NCI-H2107 (cell line): ENCODE results near the gene IFNAR2.
A peak's percentile ranks its signal among the peaks of the same experiment; 100 is the strongest.
"Not testable (repeated sequence)": the region's sequence is repeated elsewhere in the genome, so short reads cannot be mapped to it uniquely, and the experiment has no call there.

Source experiments
- DNase-seq: peaks from one replicate; lab custom pipeline; 2025; lab: John Stamatoyannopoulos, UW

The IFNAR2 gene

GRCh38 chr21:33244082-33244778 is 14.5 kb downstream of the IFNAR2 start:
- DNase-seq, result no peak

- no peak for DNase-seq
Measured at GRCh38 chr21:33244779-33245105, 15.0 kb downstream of the IFNAR2 start.

- no peak for DNase-seq
Measured at GRCh38 chr21:33245289-33245918, 15.7 kb downstream of the IFNAR2 start.

GRCh38 chr21:33246506-33246905 is 16.8 kb downstream of the IFNAR2 start:
- no peak for DNase-seq

DNA sequence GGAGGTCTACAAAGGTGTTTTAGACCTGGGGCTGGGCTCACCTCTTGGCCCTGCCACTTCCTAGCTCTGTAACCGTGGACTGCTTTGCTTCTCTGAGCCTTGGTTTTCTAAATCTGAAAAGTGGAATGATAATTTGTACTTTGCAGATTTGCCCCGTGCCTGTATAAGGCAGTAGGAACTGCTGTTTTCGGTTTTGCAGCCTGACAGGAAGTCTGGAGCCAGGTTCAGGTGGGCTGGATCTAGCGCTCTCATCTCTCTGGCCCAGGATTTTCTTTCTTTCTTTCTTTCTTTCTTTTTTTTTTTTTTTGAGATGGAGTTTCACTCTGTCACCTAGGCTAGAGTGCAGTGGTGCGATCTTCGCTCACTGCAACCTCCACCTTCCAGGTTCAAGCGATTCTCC is 17.2 kb downstream of the IFNAR2 start:
- DNase-seq, result no peak

DNA sequence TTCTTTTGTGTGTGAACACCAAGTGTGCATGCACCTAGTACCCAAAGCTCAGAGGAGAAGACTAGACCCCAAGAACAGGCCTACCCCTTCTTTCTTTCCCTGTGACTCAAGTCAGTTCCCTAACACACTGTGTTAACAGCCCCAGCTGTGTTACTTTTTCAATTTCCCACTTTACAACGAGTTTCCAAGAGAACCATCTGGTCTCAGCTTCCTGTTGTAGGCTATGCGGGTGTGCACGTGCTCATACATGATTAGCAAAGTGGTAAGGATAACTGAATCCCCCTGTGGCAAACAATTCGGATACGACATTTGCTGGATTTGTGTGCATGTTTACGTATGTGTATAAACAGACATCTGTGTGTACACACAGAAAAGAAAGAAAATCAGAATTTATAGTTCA is 17.9 kb downstream of the IFNAR2 start:
- DNase-seq, result no peak

DNA sequence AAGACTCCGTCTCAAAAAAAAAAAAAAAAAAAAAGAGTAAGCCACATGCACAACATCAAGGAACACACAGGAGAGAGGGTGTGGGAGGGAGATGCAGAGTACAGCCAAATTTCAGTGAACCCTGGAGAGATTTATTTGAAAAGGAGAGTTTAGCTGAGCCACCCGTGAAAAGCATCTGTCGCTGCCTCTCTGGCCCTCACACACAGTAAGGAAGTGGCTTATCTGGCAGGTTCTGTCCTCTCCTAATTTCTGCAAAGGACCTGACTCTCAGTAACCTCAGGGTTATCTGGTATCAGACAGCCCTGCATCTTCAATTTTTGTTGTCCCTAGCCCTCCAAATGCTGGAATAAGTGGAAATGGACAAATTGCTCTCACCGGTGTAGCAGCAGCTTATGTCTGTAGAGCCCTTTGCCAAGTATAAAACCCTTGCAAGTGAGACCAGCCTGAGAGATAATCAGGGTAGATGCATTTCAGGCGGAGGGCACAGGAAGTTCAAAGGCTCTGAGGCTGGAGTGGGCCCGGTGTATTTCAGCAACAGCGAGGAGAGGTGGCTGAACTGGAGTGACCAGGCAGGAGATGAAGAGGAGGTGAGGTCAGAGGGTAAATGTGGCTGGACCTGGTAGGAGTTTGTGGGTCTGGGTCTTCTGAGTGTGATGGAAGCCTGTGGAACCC is 19.7 kb downstream of the IFNAR2 start:
- no peak for DNase-seq

GRCh38 chr21:33251119-33251518 is 21.4 kb downstream of the IFNAR2 start:
- DNase-seq, result no peak

- DNase-seq, result not testable (repeated sequence)
Measured at GRCh38 chr21:33253382-33253781, 23.6 kb downstream of the IFNAR2 start.

- no peak for DNase-seq
Measured at GRCh38 chr21:33254766-33255165, 25.0 kb downstream of the IFNAR2 start.

GRCh38 chr21:33255404-33255803 is 25.7 kb downstream of the IFNAR2 start:
- DNase-seq, result no peak

DNA sequence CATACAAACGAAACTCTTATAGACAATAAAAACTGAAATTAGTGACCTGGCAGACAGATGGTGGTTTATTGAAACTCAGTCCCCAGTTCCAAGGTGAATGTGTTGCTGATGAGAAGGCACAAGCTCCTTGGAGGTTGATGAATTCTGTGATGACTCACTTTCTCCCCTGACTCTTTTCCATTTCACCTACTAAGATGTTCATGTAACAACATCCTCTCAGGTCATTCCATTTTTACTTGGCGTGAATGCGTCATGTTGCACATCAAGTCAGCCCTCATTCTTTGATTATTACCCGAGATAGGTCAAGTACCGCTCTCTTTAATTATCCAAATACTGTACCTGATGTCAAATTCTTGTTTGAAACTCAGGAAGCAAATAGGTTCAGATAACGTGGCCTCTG is 26.3 kb downstream of the IFNAR2 start:
- no peak for DNase-seq

GRCh38 chr21:33257094-33257803 is 27.5 kb downstream of the IFNAR2 start:
- no peak for DNase-seq

- no peak for DNase-seq
Measured at GRCh38 chr21:33258475-33258874, 28.7 kb downstream of the IFNAR2 start.

GRCh38 chr21:33259428-33259827 is 29.7 kb downstream of the IFNAR2 start:
- no peak for DNase-seq

DNA sequence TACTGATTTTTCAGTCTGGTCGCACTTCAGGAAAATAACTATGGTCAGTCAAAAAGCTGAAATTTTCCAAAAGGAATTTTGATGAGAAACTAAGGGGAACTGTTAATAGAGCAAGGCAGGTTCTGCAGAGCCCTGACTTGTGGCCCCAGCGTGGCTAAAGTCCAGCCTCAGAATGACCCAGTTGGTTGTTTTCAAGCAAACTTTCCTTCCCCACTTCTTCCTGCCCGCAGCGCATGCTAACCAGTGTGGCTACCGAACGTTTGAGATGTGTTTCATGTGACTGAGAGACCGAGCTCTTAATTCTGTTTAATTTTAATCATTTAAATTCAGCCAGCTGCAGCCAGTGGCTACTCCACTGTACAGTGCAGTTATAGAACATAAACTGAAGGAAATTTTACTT is 30.3 kb downstream of the IFNAR2 start:
- no peak for DNase-seq

DNA sequence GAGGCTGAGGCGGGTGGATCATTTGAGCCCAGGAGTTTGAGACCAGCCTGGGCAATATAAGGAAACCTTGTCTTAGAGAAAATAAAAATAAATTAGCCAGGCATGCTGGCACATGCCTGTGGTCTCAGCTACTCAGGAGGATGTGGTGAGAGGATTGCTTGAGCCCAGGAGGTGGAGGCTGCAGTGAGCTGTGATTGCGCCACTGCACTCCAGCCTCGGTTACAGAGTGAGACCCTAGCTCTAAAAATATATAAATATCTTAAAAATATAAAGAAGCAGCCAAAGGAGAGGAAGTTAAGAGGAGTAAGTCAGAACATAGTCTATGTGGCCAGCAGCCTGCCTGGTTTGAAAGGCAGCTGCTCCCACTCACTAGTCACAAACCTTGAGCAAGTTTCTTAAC is 31.9 kb downstream of the IFNAR2 start:
- DNase-seq, result no peak

- DNase-seq, result no peak
Measured at GRCh38 chr21:33262921-33263320, 33.2 kb downstream of the IFNAR2 start.

DNA sequence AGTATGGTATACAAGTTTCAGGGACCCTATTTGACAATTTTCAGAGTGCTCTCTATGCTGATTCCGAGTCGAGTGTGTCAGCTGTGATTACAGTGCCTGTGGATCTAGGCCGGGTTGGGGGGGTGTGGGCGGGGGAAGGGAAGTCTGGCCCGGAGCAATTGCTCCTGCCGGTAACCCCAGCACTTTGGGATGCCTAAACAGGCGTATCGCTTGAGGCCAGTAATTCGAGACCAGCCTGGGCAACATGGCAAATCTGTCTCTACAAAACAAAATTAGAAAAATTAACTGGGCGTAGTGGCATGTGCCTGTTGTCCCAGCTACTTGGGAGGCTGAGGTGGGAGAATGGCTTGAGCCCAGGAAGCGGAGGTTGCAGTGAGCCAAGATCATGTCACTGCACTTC is 34.8 kb downstream of the IFNAR2 start:
- no peak for DNase-seq

GRCh38 chr21:33265664-33266049 is 35.9 kb downstream of the IFNAR2 start:
- no peak for DNase-seq

- DNase-seq, result peak; percentile 48
Measured at GRCh38 chr21:33266050-33266788, 36.5 kb downstream of the IFNAR2 start, which contains the start of gene IL10RB. TSS of gene IL10RB (plus strand) at chr21:33266367. CDS start at chr21:33266466, 99 bp downstream.

- DNase-seq, result no peak
Measured at GRCh38 chr21:33266789-33267135, 37.0 kb downstream of the IFNAR2 start.
